SK-N-SH (cell line): ENCODE measurements around the gene USP14. TPM values are rescaled to one million over a fixed set of nuclear protein-coding genes. Genes with fewer than 3 reads are reported as not detected.

Experiments
- CTCF ChIA-PET: fragments of 300-600, 350-600 bp; formaldehyde crosslinking; extraction: SDS; loops from one replicate; lab custom pipeline; 2021; lab: Yijun Ruan, JAX
- POLR2A ChIA-PET: fragments of 350-600 bp; sonication (Branson Sonifier 250); formaldehyde crosslinking; extraction: SDS; loops from one replicate; lab custom pipeline; 2020; ENCODE audit warnings: antibody characterized with exemption, inconsistent platforms; lab: Yijun Ruan, JAX
- DNase-seq: peaks from one replicate; pipeline ENCODE4 v3.0.0; 2012
- H2AFZ ChIP-seq: fragments of 200-600 bp; sonication (generic); 2 replicates; pipeline ENCODE4 v1.8.1; 2016; ENCODE audit warnings: antibody characterized with exemption, mild to moderate bottlenecking, low read depth
- H3F3A ChIP-seq: fragments of 200-600 bp; sonication (generic); replicated peaks from 2 replicates; pipeline ENCODE3; 2016; ENCODE audit warnings: antibody characterized with exemption, mild to moderate bottlenecking; ENCODE audit not compliant: insufficient read depth
- H3K27ac ChIP-seq, 2 experiments: fragments of 200-500 bp in 1 of 2; fragments of 200-600 bp in 1 of 2; sonication (Bioruptor generic) in 1 of 2; sonication (generic), shearing (Covaris generic) in 1 of 2; 2 replicates each; pipeline versions ENCODE4 v1.5.1 to v1.6.1; 2014 to 2016; ENCODE audit warnings: low read depth in 2 of 2, inconsistent platforms in 1 of 2, low read length in 1 of 2, mild to moderate bottlenecking in 1 of 2, mixed read lengths in 1 of 2
- H3K27me3 ChIP-seq: fragments of 200-600 bp; sonication (generic), shearing (Covaris generic); 2 replicates; pipeline ENCODE4 v1.6.1; 2016; ENCODE audit warnings: mixed run types; ENCODE audit not compliant: insufficient read depth
- H3K36me3 ChIP-seq, 2 experiments: fragments of 200-500 bp in 1 of 2; fragments of 200-600 bp in 1 of 2; sonication (Bioruptor generic) in 1 of 2; sonication (generic) in 1 of 2; replicated peaks in 1 of 2; 2 replicates each; pipeline versions ENCODE3 to v1.5.1; 2014 to 2016; ENCODE audit warnings: low read length in 1 of 2, mild to moderate bottlenecking in 1 of 2; ENCODE audit not compliant: insufficient read depth in 2 of 2, control insufficient read depth in 1 of 2
- H3K4me1 ChIP-seq, 2 experiments: fragments of 200-500 bp in 1 of 2; fragments of 200-600 bp in 1 of 2; sonication (Bioruptor generic) in 1 of 2; sonication (generic), shearing (Covaris generic) in 1 of 2; 2 replicates each; pipeline versions ENCODE4 v1.5.1 to v1.6.1; 2014 to 2016; ENCODE audit warnings: low read depth in 1 of 2, low read length in 1 of 2, mixed run types in 1 of 2; ENCODE audit not compliant: insufficient read depth in 2 of 2, control insufficient read depth in 1 of 2
- H3K4me2 ChIP-seq: fragments of 200-600 bp; sonication (generic), shearing (Covaris generic); 2 replicates; pipeline ENCODE4 v1.6.1; 2017; ENCODE audit warnings: mixed run types
- H3K4me3 ChIP-seq, 2 experiments: fragments of 200-500 bp in 1 of 2; fragments of 200-600 bp in 1 of 2; sonication (Bioruptor generic) in 1 of 2; sonication (generic), shearing (Covaris generic) in 1 of 2; 2 replicates each; pipeline versions ENCODE4 v1.5.1 to v1.8.1; 2014 to 2016; ENCODE audit warnings: low read depth in 2 of 2, inconsistent platforms in 1 of 2, low read length in 1 of 2, mild to moderate bottlenecking in 1 of 2, mixed read lengths in 1 of 2, moderate library complexity in 1 of 2
- H3K79me2 ChIP-seq: fragments of 200-600 bp; sonication (generic); 2 replicates; pipeline ENCODE4 v1.8.1; 2017; ENCODE audit warnings: mild to moderate bottlenecking; ENCODE audit not compliant: insufficient read depth
- H3K9ac ChIP-seq: fragments of 200-600 bp; sonication (generic); 2 replicates; pipeline ENCODE4 v1.6.1; 2017; ENCODE audit warnings: mixed run types
- H3K9me2 ChIP-seq: fragments of 200-600 bp; sonication (generic); 2 replicates; pipeline ENCODE4 v1.6.1; 2017; ENCODE audit warnings: mixed run types
- H3K9me3 ChIP-seq: fragments of 200-600 bp; sonication (generic); 2 replicates; pipeline ENCODE4 v1.6.1; 2017; ENCODE audit warnings: mixed run types, mild to moderate bottlenecking, moderate library complexity
- H4K20me1 ChIP-seq: fragments of 200-600 bp; sonication (generic); 2 replicates; pipeline ENCODE4 v1.6.1; 2017; ENCODE audit warnings: mild to moderate bottlenecking, mixed run types; ENCODE audit not compliant: insufficient read depth
- CHD2 ChIP-seq: fragments of 150-350 bp; IDR thresholded peaks from 2 replicates; pipeline ENCODE4 v1.6.1; 2018; ENCODE audit warnings: low read length; ENCODE audit not compliant: partially characterized antibody
- ELF1 ChIP-seq: IDR thresholded peaks from 2 replicates; pipeline ENCODE4 v1.4.0; 2012
- EZH2phosphoT487 ChIP-seq: fragments of 200-600 bp; sonication (generic); IDR thresholded peaks from 2 replicates; pipeline ENCODE4 v1.6.1; 2017; ENCODE audit warnings: low read depth, mixed run types, mild to moderate bottlenecking, antibody characterized with exemption, moderate library complexity, borderline replicate concordance
- FOSL2 ChIP-seq: IDR thresholded peaks from 2 replicates; pipeline ENCODE4 v1.4.0; 2012; ENCODE audit warnings: low read depth, mild to moderate bottlenecking, moderate library complexity, borderline replicate concordance
- FOXJ3 ChIP-seq: sonication (generic); formaldehyde crosslinking; IDR thresholded peaks from 2 replicates; pipeline ENCODE4 v1.5.1; 2020; ENCODE audit warnings: mild to moderate bottlenecking, missing genetic modification reagents
- GABPA ChIP-seq: IDR thresholded peaks from 2 replicates; pipeline ENCODE4 v1.4.0; 2012; ENCODE audit warnings: low read depth, mild to moderate bottlenecking
- JUND ChIP-seq: IDR thresholded peaks from 2 replicates; pipeline ENCODE4 v1.4.0; 2012
- MXI1 ChIP-seq: IDR thresholded peaks from 2 replicates; pipeline ENCODE4 v1.6.1; 2012; ENCODE audit warnings: mild to moderate bottlenecking, low read depth, low read length, improper control_type of control experiment
- NFIC ChIP-seq: IDR thresholded peaks from 2 replicates; pipeline ENCODE4 v1.4.0; 2012; ENCODE audit warnings: borderline replicate concordance
- NRF1 ChIP-seq: IDR thresholded peaks from 2 replicates; pipeline ENCODE4 v1.6.1; 2012; ENCODE audit warnings: low read depth, mild to moderate bottlenecking, low read length
- RAD21 ChIP-seq: IDR thresholded peaks from 2 replicates; pipeline ENCODE4 v1.6.1; 2012; ENCODE audit warnings: mild to moderate bottlenecking, low read length
- RCOR1 ChIP-seq: fragments of 150-350 bp; IDR thresholded peaks from 2 replicates; pipeline ENCODE4 v1.6.1; 2017; ENCODE audit warnings: antibody characterized with exemption, low read length
- REST ChIP-seq: IDR thresholded peaks from 2 replicates; pipeline ENCODE4 v1.6.1; 2012; ENCODE audit warnings: mild to moderate bottlenecking, low read depth, low read length, moderate library complexity
- RFX5 ChIP-seq: IDR thresholded peaks from 2 replicates; pipeline ENCODE4 v1.6.1; 2012; ENCODE audit warnings: mild to moderate bottlenecking, improper control_type of control experiment, low read length
- RXRA ChIP-seq: IDR thresholded peaks from 2 replicates; pipeline ENCODE4 v1.4.0; 2012; ENCODE audit warnings: low read depth, mild to moderate bottlenecking, borderline replicate concordance
- TEAD4 ChIP-seq: IDR thresholded peaks from 2 replicates; pipeline ENCODE4 v1.4.0; 2012; ENCODE audit warnings: mild to moderate bottlenecking, borderline replicate concordance; ENCODE audit not compliant: insufficient read depth
- USF1 ChIP-seq: IDR thresholded peaks from 2 replicates; pipeline ENCODE4 v1.4.0; 2012; ENCODE audit warnings: low read depth, borderline replicate concordance
- ZBTB33 ChIP-seq: IDR thresholded peaks from 2 replicates; pipeline ENCODE4 v1.4.0; 2012; ENCODE audit warnings: low read depth, borderline replicate concordance
- WGBS: methylation state at CpG from one replicate; pipeline ENCODE4 v1.1.6; 2017; ENCODE audit warnings: low lambda C conversion rate; 5-methylcytosine and 5-hydroxymethylcytosine counted together
- polyA plus RNA-seq, 3 experiments: library from polyadenylated mRNA; depleted of rRNA; stranded (reverse); fragments of >200 nt; gene quantifications; 2 replicates each; pipeline ENCODE4 v1.2.3, GENCODE V29; 2012
- TF ChIP-seq, protein P1 (sequence below): IDR thresholded peaks from 2 replicates; pipeline ENCODE4 v1.4.0; 2012; ENCODE audit warnings: low read depth

USP14 gene
- polyA plus RNA-seq, 1 of the 3 experiments (the other 2 are of a cell fraction) = 22.0 TPM

GRCh38 chr18:225745-226144 is 67.4 kb downstream of the USP14 start:
- no peak for DNase-seq
- peaks cover 3% of the 10 kb centered on the region for H3F3A ChIP-seq
- H2AFZ ChIP-seq = no peak overlapping the region
- CTCF ChIA-PET = interaction anchor here (2.0 kb wide), 1 partner anchor 14 kb away, joined by 6 read pairs; no protein-coding TSS in a partner anchor
- no peak overlapping the region for H3K9ac ChIP-seq
- H3K9me2 ChIP-seq = no peaks in the 10 kb centered on the region
- TF ChIP-seq ELF1 (no peak), JUND (no peak), NRF1 (no peak), CHD2 (no peak), EZH2phosphoT487 (no peak), NFIC (no peak), ZBTB33 (no peak), FOSL2 (no peak), REST (no peak), RFX5 (no peak), RCOR1 (no peak), RXRA (no peak), GABPA (no peak), RAD21 (no peak), USF1 (no peak), MXI1 (no peak), TEAD4 (no peak), FOXJ3 (CRISPR knock-in tag) (no peak)
- TF ChIP-seq, protein P1, sequence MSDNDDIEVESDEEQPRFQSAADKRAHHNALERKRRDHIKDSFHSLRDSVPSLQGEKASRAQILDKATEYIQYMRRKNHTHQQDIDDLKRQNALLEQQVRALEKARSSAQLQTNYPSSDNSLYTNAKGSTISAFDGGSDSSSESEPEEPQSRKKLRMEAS = no peak
- H3K4me2 ChIP-seq = no peak overlapping the region
- H3K36me3 ChIP-seq = peaks cover 50 to 58% of the 10 kb centered on the region in 2 experiments
- no peaks in the 10 kb centered on the region for H3K4me1 ChIP-seq
- no peaks in the 10 kb centered on the region for H3K79me2 ChIP-seq
- no peaks in the 10 kb centered on the region for H3K27me3 ChIP-seq
- WGBS = 95% methylated on average over 4 of the region's 4 CpGs
- H3K9me3 ChIP-seq = no peaks in the 10 kb centered on the region
- no peaks in the 10 kb centered on the region for H4K20me1 ChIP-seq
- no peak overlapping the region for H3K27ac ChIP-seq
- POLR2A ChIA-PET = no interaction called here
- no peak overlapping the region for H3K4me3 ChIP-seq
